ENCODE results near the gene ABHD4. TPM values are rescaled to one million over a fixed set of nuclear protein-coding genes. Genes with fewer than 3 reads are reported as not detected.
"Not testable (repeated sequence)": the region's sequence is repeated elsewhere in the genome, so short reads cannot be mapped to it uniquely, and the experiment has no call there.

ABHD4 gene
- total and polyA plus RNA-seq, 4 donors, result 20.3 to 47.4 (median 43.2) TPM

DNA sequence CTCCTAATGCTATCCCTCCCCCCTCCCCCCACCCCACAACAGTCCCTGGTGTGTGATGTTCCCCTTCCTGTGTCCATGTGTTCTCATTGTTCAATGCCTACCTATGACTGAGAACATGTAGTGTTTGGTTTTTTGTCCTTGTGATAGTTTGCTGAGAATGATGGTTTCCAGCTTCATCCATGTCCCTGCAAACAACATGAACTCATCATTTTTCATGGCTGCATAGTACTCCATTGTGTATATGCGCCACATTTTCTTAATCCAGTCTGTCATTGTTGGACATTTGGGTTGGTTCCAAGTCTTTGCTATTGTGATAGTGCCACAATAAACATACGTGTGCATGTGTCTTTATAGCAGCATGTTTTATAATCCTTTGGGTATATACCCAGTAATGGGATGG lies 17.7 kb downstream of the ABHD4 start:
- H3K9me3 ChIP-seq (ENCODE audit: control insufficient read depth, low read length); H3K36me3 ChIP-seq (ENCODE audit: control insufficient read depth in 1 of 2, insufficient read depth in 2 of 2, low read length in 1 of 2); H3K4me1 ChIP-seq (ENCODE audit: control insufficient read depth in 1 of 2, insufficient read depth in 2 of 2, low read length in 2 of 2); intact Hi-C loops (cut with DNase I); H3K27me3 ChIP-seq (ENCODE audit: control insufficient read depth in 1 of 2, insufficient read depth in 2 of 2, low read length in 1 of 2); ATAC-seq (ENCODE audit: low FRiP score); H3K27ac ChIP-seq (ENCODE audit: low read depth in 1 of 2, low read length in 2 of 2); DNase-seq; H3K4me3 ChIP-seq (ENCODE audit: low read length in 2 of 2): not testable (repeated sequence)
- 91 to 95% methylated on average over 2 of the region's 2 CpGs for WGBS, 2 donors

DNA sequence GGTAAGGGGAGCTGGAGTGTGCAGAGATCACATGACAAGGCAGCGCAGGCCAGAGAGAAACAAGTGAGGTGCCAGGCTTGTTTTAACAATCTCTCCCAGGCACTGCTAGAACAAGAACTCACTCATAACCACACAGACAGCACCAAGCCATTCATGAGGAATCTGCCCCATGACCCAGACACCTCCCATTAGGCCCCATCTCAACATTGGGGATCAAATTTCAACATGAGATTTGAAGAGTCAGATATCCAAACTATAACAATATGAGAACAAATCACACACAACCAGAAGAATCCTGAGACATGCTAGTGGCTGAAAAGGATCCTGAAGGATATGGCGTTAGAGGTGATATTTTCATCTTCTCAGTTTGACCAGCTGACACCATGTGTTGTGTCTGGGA lies 24.2 kb downstream of the ABHD4 start:
- 81 to 82% methylated on average over 2 of the region's 2 CpGs for WGBS, 2 donors
- DNase-seq (no peak), ATAC-seq (ENCODE audit: low FRiP score) (no peak)
- Histone ChIP-seq H3K27me3 (ENCODE audit: control insufficient read depth in 1 of 2, insufficient read depth in 2 of 2, low read length in 1 of 2) (no peaks in the 10 kb centered on the region), H3K9me3 (ENCODE audit: control insufficient read depth, low read length) (no peaks in the 10 kb centered on the region), H3K4me3 (ENCODE audit: low read length in 2 of 2) (no peak overlapping the region), H3K27ac (ENCODE audit: low read depth in 1 of 2, low read length in 2 of 2) (no peak overlapping the region), H3K4me1 (ENCODE audit: control insufficient read depth in 1 of 2, insufficient read depth in 2 of 2, low read length in 2 of 2) (no peaks in the 10 kb centered on the region), H3K36me3 (ENCODE audit: control insufficient read depth in 1 of 2, insufficient read depth in 2 of 2, low read length in 1 of 2) (no peaks in the 10 kb centered on the region)
- intact Hi-C loops (cut with DNase I), result no loop called here

- intact Hi-C loops (cut with DNase I), result no loop called here
- H3K9me3 ChIP-seq (ENCODE audit: control insufficient read depth, low read length), result no peaks in the 10 kb centered on the region
- H3K27ac ChIP-seq (ENCODE audit: low read depth in 1 of 2, low read length in 2 of 2), result no peak overlapping the region
- no peak for ATAC-seq (ENCODE audit: low FRiP score)
- DNase-seq, result no peak
- no peaks in the 10 kb centered on the region for H3K4me1 ChIP-seq (ENCODE audit: control insufficient read depth in 1 of 2, insufficient read depth in 2 of 2, low read length in 2 of 2)
- no peaks in the 10 kb centered on the region for H3K27me3 ChIP-seq (ENCODE audit: control insufficient read depth in 1 of 2, insufficient read depth in 2 of 2, low read length in 1 of 2)
- H3K36me3 ChIP-seq (ENCODE audit: control insufficient read depth in 1 of 2, insufficient read depth in 2 of 2, low read length in 1 of 2), result no peaks in the 10 kb centered on the region
- H3K4me3 ChIP-seq (ENCODE audit: low read length in 2 of 2), result no peak overlapping the region
- 30 to 66% methylated on average over 2 of the region's 2 CpGs for WGBS, 2 donors
Observed at GRCh38 chr14:22623047-22623446, 24.9 kb downstream of the ABHD4 start.

GRCh38 chr14:22626590-22626989 lies 28.5 kb downstream of the ABHD4 start:
- intact Hi-C loops (cut with DNase I), result no loop called here
- Histone ChIP-seq H3K36me3 (ENCODE audit: control insufficient read depth in 1 of 2, insufficient read depth in 2 of 2, low read length in 1 of 2) (no peaks in the 10 kb centered on the region), H3K4me3 (ENCODE audit: low read length in 2 of 2) (no peak overlapping the region), H3K27ac (ENCODE audit: low read depth in 1 of 2, low read length in 2 of 2) (no peak overlapping the region), H3K4me1 (ENCODE audit: control insufficient read depth in 1 of 2, insufficient read depth in 2 of 2, low read length in 2 of 2) (no peaks in the 10 kb centered on the region), H3K27me3 (ENCODE audit: control insufficient read depth in 1 of 2, insufficient read depth in 2 of 2, low read length in 1 of 2) (no peaks in the 10 kb centered on the region), H3K9me3 (ENCODE audit: control insufficient read depth, low read length) (no peaks in the 10 kb centered on the region)
- ATAC-seq (ENCODE audit: low FRiP score), result no peak
- DNase-seq, result no peak
- WGBS, 2 donors, result 88% methylated on average over 6 of the region's 6 CpGs

DNA sequence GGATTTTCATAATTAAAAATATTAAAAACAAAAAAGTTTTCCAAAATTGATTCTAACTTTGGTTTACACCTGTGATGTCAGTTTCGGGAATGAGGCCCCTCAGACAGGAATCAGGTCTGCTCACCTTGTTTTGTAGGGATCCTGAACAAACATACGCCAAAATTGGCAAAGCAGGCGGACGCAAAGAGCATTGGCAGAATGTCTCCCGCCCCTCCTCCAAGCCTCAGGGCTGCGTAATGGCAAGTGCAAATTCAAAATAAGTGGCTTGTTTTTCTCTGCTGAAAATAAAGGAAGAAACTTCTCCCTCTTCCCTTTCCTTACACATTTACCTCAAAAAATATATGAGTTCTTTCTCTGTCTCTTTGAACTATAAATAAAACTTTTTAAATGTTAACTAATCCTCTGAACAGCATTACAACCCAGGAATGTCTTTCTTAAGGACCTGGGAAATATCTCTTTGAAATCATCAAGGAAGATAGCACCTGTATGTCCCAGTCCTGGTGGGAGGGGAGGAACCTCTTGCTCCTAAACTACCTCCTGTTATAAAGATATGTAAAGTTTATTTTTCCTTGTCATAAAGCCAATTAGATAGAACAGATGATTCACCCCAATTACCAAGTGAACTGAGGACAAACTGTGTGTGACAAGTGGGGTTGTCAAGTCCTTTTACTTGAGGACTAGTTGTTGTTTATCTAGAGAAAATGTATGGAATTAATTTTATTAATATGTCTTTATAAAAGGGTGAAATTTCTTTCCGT lies 29.6 kb downstream of the ABHD4 start:
- Histone ChIP-seq H3K4me1 (ENCODE audit: control insufficient read depth in 1 of 2, insufficient read depth in 2 of 2, low read length in 2 of 2) (no peaks in the 10 kb centered on the region), H3K27me3 (ENCODE audit: control insufficient read depth in 1 of 2, insufficient read depth in 2 of 2, low read length in 1 of 2) (no peaks in the 10 kb centered on the region), H3K27ac (ENCODE audit: low read depth in 1 of 2, low read length in 2 of 2) (no peak overlapping the region), H3K4me3 (ENCODE audit: low read length in 2 of 2) (no peak overlapping the region), H3K36me3 (ENCODE audit: control insufficient read depth in 1 of 2, insufficient read depth in 2 of 2, low read length in 1 of 2) (no peaks in the 10 kb centered on the region), H3K9me3 (ENCODE audit: control insufficient read depth, low read length) (no peaks in the 10 kb centered on the region)
- intact Hi-C loops (cut with DNase I), result no loop called here
- no peak for ATAC-seq (ENCODE audit: low FRiP score)
- DNase-seq, result no peak
- WGBS, 2 donors, result 75 to 76% methylated on average over 7 of the region's 7 CpGs

- intact Hi-C loops (cut with DNase I), result no loop called here
- DNase-seq, result no peak
- H3K9me3 ChIP-seq (ENCODE audit: control insufficient read depth, low read length), result no peaks in the 10 kb centered on the region
- no peaks in the 10 kb centered on the region for H3K4me1 ChIP-seq (ENCODE audit: control insufficient read depth in 1 of 2, insufficient read depth in 2 of 2, low read length in 2 of 2)
- H3K27me3 ChIP-seq (ENCODE audit: control insufficient read depth in 1 of 2, insufficient read depth in 2 of 2, low read length in 1 of 2), result no peaks in the 10 kb centered on the region
- no peaks in the 10 kb centered on the region for H3K36me3 ChIP-seq (ENCODE audit: control insufficient read depth in 1 of 2, insufficient read depth in 2 of 2, low read length in 1 of 2)
- WGBS, 2 donors, result 60 to 66% methylated on average over 5 of the region's 5 CpGs
- H3K4me3 ChIP-seq (ENCODE audit: low read length in 2 of 2), result no peak overlapping the region
- H3K27ac ChIP-seq (ENCODE audit: low read depth in 1 of 2, low read length in 2 of 2), result no peak overlapping the region
- ATAC-seq (ENCODE audit: low FRiP score), result no peak
Observed at GRCh38 chr14:22629361-22629760, 31.3 kb downstream of the ABHD4 start.

- Histone ChIP-seq H3K4me1 (ENCODE audit: control insufficient read depth in 1 of 2, insufficient read depth in 2 of 2, low read length in 2 of 2) (no peaks in the 10 kb centered on the region), H3K27ac (ENCODE audit: low read depth in 1 of 2, low read length in 2 of 2) (no peak overlapping the region), H3K4me3 (ENCODE audit: low read length in 2 of 2) (no peak overlapping the region), H3K36me3 (ENCODE audit: control insufficient read depth in 1 of 2, insufficient read depth in 2 of 2, low read length in 1 of 2) (no peaks in the 10 kb centered on the region), H3K9me3 (ENCODE audit: control insufficient read depth, low read length) (no peaks in the 10 kb centered on the region), H3K27me3 (ENCODE audit: control insufficient read depth in 1 of 2, insufficient read depth in 2 of 2, low read length in 1 of 2) (no peaks in the 10 kb centered on the region)
- 91 to 93% methylated on average over 3 of the region's 3 CpGs for WGBS, 2 donors
- DNase-seq (no peak), ATAC-seq (ENCODE audit: low FRiP score) (no peak)
- intact Hi-C loops (cut with DNase I), result no loop called here
Observed at GRCh38 chr14:22630066-22630465, 32.0 kb downstream of the ABHD4 start.

DNA sequence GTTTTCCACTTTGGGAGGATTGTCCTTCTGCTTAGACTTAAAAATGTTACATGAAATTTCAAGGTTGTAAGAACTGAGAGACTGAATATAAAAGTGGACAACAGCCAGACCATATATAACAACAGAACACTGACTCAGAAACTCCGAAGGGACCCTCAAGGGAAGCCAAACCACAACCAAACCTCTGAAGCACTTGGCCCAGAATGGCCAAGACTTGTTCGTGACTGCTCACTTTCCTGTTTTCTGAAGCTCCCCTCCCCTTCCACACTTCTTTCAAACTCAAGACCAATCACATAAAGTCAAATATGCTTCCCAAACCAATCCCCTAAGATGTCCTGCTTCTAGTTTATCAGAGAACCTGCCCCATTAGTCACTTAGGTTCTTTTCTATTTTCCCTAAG lies 32.4 kb downstream of the ABHD4 start:
- ATAC-seq (ENCODE audit: low FRiP score) (no peak), DNase-seq (no peak)
- H3K4me3 ChIP-seq (ENCODE audit: low read length in 2 of 2), result no peak overlapping the region
- H3K36me3 ChIP-seq (ENCODE audit: control insufficient read depth in 1 of 2, insufficient read depth in 2 of 2, low read length in 1 of 2), result no peaks in the 10 kb centered on the region
- no peaks in the 10 kb centered on the region for H3K4me1 ChIP-seq (ENCODE audit: control insufficient read depth in 1 of 2, insufficient read depth in 2 of 2, low read length in 2 of 2)
- H3K27ac ChIP-seq (ENCODE audit: low read depth in 1 of 2, low read length in 2 of 2), result no peak overlapping the region
- no peaks in the 10 kb centered on the region for H3K9me3 ChIP-seq (ENCODE audit: control insufficient read depth, low read length)
- no peaks in the 10 kb centered on the region for H3K27me3 ChIP-seq (ENCODE audit: control insufficient read depth in 1 of 2, insufficient read depth in 2 of 2, low read length in 1 of 2)
- intact Hi-C loops (cut with DNase I), result no loop called here
- WGBS, 2 donors, result 27 to 28% methylated on average over 2 of the region's 2 CpGs

GRCh38 chr14:22634233-22634900 lies 36.3 kb downstream of the ABHD4 start:
- no peak for ATAC-seq (ENCODE audit: low FRiP score)
- WGBS, 2 donors, result 85 to 88% methylated on average over 8 of the region's 8 CpGs
- Histone ChIP-seq H3K36me3 (ENCODE audit: control insufficient read depth in 1 of 2, insufficient read depth in 2 of 2, low read length in 1 of 2) (no peaks in the 10 kb centered on the region), H3K4me3 (ENCODE audit: low read length in 2 of 2) (no peak overlapping the region), H3K27me3 (ENCODE audit: control insufficient read depth in 1 of 2, insufficient read depth in 2 of 2, low read length in 1 of 2) (no peaks in the 10 kb centered on the region), H3K4me1 (ENCODE audit: control insufficient read depth in 1 of 2, insufficient read depth in 2 of 2, low read length in 2 of 2) (no peaks in the 10 kb centered on the region), H3K27ac (ENCODE audit: low read depth in 1 of 2, low read length in 2 of 2) (no peak overlapping the region), H3K9me3 (ENCODE audit: control insufficient read depth, low read length) (no peaks in the 10 kb centered on the region)
- intact Hi-C loops (cut with DNase I), result no loop called here
- DNase-seq, result no peak
